GM23338 (cell line): ENCODE measurements around the gene SLC43A2. TPM values are rescaled to one million over a fixed set of nuclear protein-coding genes. Genes with fewer than 3 reads are reported as not detected.

Experiments used
- ATAC-seq: fragments of 200-7000 bp; cut with Tn5 transposase; 3 replicates; pipeline ENCODE4 v1.9.1; 2020
- DNase-seq: peaks from one replicate; pipeline ENCODE4 v3.0.0-alpha.2; 2015; ENCODE audit warnings: low spot score
- H2AFZ ChIP-seq: fragments of 200-600 bp; sonication (generic); 2 replicates; pipeline ENCODE4 v1.8.0; 2016; ENCODE audit warnings: antibody characterized with exemption, mild to moderate bottlenecking, moderate library complexity
- H3F3A ChIP-seq: fragments of 200-600 bp; sonication (generic); replicated peaks from 2 replicates; pipeline ENCODE4 v1.8.0; 2017; ENCODE audit warnings: antibody characterized with exemption, mixed run types, low read depth
- H3K27ac ChIP-seq: fragments of 200-600 bp; sonication (generic); 2 replicates; pipeline ENCODE4 v1.6.1; 2016; ENCODE audit warnings: low read depth
- H3K27me3 ChIP-seq: fragments of 200-600 bp; sonication (generic); 2 replicates; pipeline ENCODE4 v1.8.0; 2016; ENCODE audit warnings: mild to moderate bottlenecking, mixed run types, moderate library complexity; ENCODE audit not compliant: insufficient read depth
- H3K36me3 ChIP-seq: fragments of 200-600 bp; sonication (generic); 2 replicates; pipeline ENCODE4 v1.8.0; 2016; ENCODE audit warnings: mild to moderate bottlenecking; ENCODE audit not compliant: insufficient read depth
- H3K4me1 ChIP-seq: fragments of 200-600 bp; sonication (generic); 2 replicates; pipeline ENCODE4 v1.8.0; 2016; ENCODE audit warnings: mild to moderate bottlenecking, moderate library complexity; ENCODE audit not compliant: insufficient read depth
- H3K4me2 ChIP-seq: fragments of 200-600 bp; sonication (generic); 2 replicates; pipeline ENCODE4 v1.7.1; 2017; ENCODE audit warnings: mixed run types
- H3K4me3 ChIP-seq: fragments of 200-600 bp; sonication (generic); 2 replicates; pipeline ENCODE4 v1.6.1; 2016; ENCODE audit warnings: mixed run types
- H3K79me2 ChIP-seq: fragments of 200-600 bp; sonication (generic); replicated peaks from 2 replicates; pipeline ENCODE4 v1.8.0; 2017; ENCODE audit warnings: mild to moderate bottlenecking; ENCODE audit not compliant: insufficient read depth
- H3K9me2 ChIP-seq: fragments of 200-600 bp; sonication (generic); 2 replicates; pipeline ENCODE4 v1.8.0; 2017; ENCODE audit not compliant: insufficient read depth
- H4K20me1 ChIP-seq: fragments of 200-600 bp; sonication (generic); replicated peaks from 2 replicates; pipeline ENCODE4 v1.8.0; 2017; ENCODE audit warnings: mild to moderate bottlenecking; ENCODE audit not compliant: insufficient read depth
- H3K27ac Mint-ChIP-seq: 2 replicates; pipeline ENCODE4 v1.8.0; 2020; ENCODE audit warnings: inconsistent platforms, mild to moderate bottlenecking, moderate library complexity, mixed read lengths
- H3K27me3 Mint-ChIP-seq: 3 replicates; pipeline ENCODE4 v1.8.0; 2022; ENCODE audit warnings: low read depth, mild to moderate bottlenecking, moderate library complexity, mixed read lengths, inconsistent platforms; ENCODE audit not compliant: insufficient read depth, poor library complexity
- H3K36me3 Mint-ChIP-seq: 3 replicates; pipeline ENCODE4 v1.8.0; 2021; ENCODE audit warnings: low read depth, mild to moderate bottlenecking, inconsistent platforms, moderate library complexity, mixed read lengths
- H3K4me1 Mint-ChIP-seq: 3 replicates; pipeline ENCODE4 v1.8.0; 2020; ENCODE audit warnings: mild to moderate bottlenecking, inconsistent platforms, mixed read lengths
- H3K4me3 Mint-ChIP-seq: 3 replicates; pipeline ENCODE4 v1.8.0; 2021; ENCODE audit warnings: moderate library complexity, mild to moderate bottlenecking, inconsistent platforms, mixed read lengths
- H3K9me3 Mint-ChIP-seq: 3 replicates; pipeline ENCODE4 v1.8.0; 2020; ENCODE audit warnings: moderate library complexity, mild to moderate bottlenecking, inconsistent platforms, mixed read lengths
- CREB1 ChIP-seq: fragments of 250-450 bp; sonication (Bioruptor Pico); IDR thresholded peaks from 2 replicates; pipeline ENCODE4 v1.5.0; 2020; ENCODE audit warnings: low read depth, mild to moderate bottlenecking, moderate library complexity
- EZH2 ChIP-seq: fragments of 200-600 bp; sonication (generic); IDR thresholded peaks from one replicate; pipeline ENCODE4 v1.8.0; 2017; ENCODE audit warnings: antibody characterized with exemption, mild to moderate bottlenecking, low read depth; ENCODE audit not compliant: unreplicated experiment
- EZH2phosphoT487 ChIP-seq: fragments of 200-600 bp; sonication (generic); IDR thresholded peaks from one replicate; pipeline ENCODE4 v1.8.1; 2018; ENCODE audit warnings: antibody characterized with exemption; ENCODE audit not compliant: unreplicated experiment
- JUNB ChIP-seq: IDR thresholded peaks from one replicate; pipeline ENCODE4 v1.6.1; 2016; ENCODE audit warnings: antibody characterized with exemption; ENCODE audit not compliant: unreplicated experiment
- NANOG ChIP-seq: IDR thresholded peaks from 2 replicates; pipeline ENCODE4 v1.6.1; 2016; ENCODE audit warnings: antibody characterized with exemption, borderline replicate concordance
- POLR2AphosphoS5 ChIP-seq: IDR thresholded peaks from 2 replicates; pipeline ENCODE4 v1.6.1; 2016; ENCODE audit warnings: antibody characterized with exemption, low read depth
- STAT1 ChIP-seq: IDR thresholded peaks from one replicate; pipeline ENCODE4 v1.6.1; 2016; ENCODE audit warnings: antibody characterized with exemption; ENCODE audit not compliant: unreplicated experiment
- ZNF114 ChIP-seq: fragments of 250-450 bp; sonication (Bioruptor Pico); IDR thresholded peaks from 2 replicates; pipeline ENCODE4 v1.5.0; 2020; ENCODE audit warnings: mild to moderate bottlenecking, moderate library complexity
- ZNF331 ChIP-seq: fragments of 250-450 bp; sonication (Bioruptor Pico); IDR thresholded peaks from 2 replicates; pipeline ENCODE4 v1.5.0; 2020; ENCODE audit warnings: low read depth, mild to moderate bottlenecking, moderate library complexity
- polyA plus RNA-seq: library from polyadenylated mRNA; unstranded; fragments of >200 nt; fragmentation: Nextera tagmentation; extraction: Ambion mirVana; gene quantifications from 2 replicates; pipeline ENCODE4 v1.2.1, GENCODE V29; 2016
- total RNA-seq: library from RNA; depleted of rRNA; stranded (reverse); fragments of >200 nt; shearing (Covaris generic); gene quantifications from 2 replicates; pipeline ENCODE4 v1.2.3, GENCODE V29; 2014
- TF ChIP-seq, protein P1 (sequence below), 2 experiments: fragments of 200-600 bp in 1 of 2; sonication (generic) in 1 of 2; conservative IDR thresholded peaks; 2 replicates each; pipeline versions ENCODE4 v1.5.1 to v1.6.1; 2016 to 2017; ENCODE audit warnings: antibody characterized with exemption in 2 of 2, low read depth in 2 of 2, mild to moderate bottlenecking in 2 of 2, moderate library complexity in 1 of 2
- TF ChIP-seq, protein P2 (sequence below): fragments of 250-450 bp; sonication (Bioruptor Pico); IDR thresholded peaks from 2 replicates; pipeline ENCODE4 v1.5.0; 2020; ENCODE audit warnings: mild to moderate bottlenecking, moderate library complexity
- TF ChIP-seq, protein P3 (sequence below): IDR thresholded peaks from 2 replicates; pipeline ENCODE4 v1.6.1; 2016; ENCODE audit warnings: antibody characterized with exemption
- TF ChIP-seq, protein P4 (sequence below): IDR thresholded peaks from one replicate; pipeline ENCODE4 v1.6.1; 2018; ENCODE audit warnings: antibody characterized with exemption; ENCODE audit not compliant: unreplicated experiment

The SLC43A2 gene
- total and polyA plus RNA-seq, 2 experiments from 2014 or later, result 2.2 to 9.8 TPM

DNA sequence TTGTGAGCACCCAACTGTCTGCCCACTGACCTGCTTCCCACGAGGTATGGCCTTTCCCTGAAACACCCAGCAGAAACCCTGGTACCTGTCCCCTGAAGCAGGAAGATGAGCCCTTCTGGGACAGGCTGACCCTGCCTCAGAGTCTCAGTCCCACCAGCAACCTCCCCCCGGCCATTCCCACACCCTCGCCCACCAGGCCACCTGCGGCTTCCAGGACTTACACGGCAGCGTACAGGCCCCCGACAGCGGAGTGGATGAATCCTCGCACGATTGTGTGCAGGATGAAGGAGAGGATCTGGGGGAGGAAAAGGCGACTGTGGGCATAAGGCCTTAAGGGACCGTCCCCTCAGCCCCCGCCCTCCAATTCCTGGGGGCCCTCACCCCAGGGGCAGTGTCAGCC lies 50.6 kb downstream of the SLC43A2 start:
- Mint-ChIP-seq H3K27me3 (peaks cover 9% of the 10 kb centered on the region), H3K4me1 (peaks cover 22% of the 10 kb centered on the region), H3K4me3 (no peak overlapping the region), H3K27ac (no peak overlapping the region; the same call in 1 of the 2 replicates), H3K9me3 (no peaks in the 10 kb centered on the region), H3K36me3 (no peaks in the 10 kb centered on the region; the same call in 2 of the 3 replicates)
- H3K79me2 ChIP-seq, result no peaks in the 10 kb centered on the region
- peaks cover 11% of the 10 kb centered on the region; the same call in 1 of the 2 replicates for H3K4me1 ChIP-seq
- TF ChIP-seq EZH2 (no peak), STAT1 (no peak), CREB1 (CRISPR knock-in tag) (no peak), POLR2AphosphoS5 (no peak), ZNF331 (CRISPR knock-in tag) (no peak), ZNF114 (no peak), EZH2phosphoT487 (no peak), NANOG (no peak), JUNB (no peak)
- TF ChIP-seq, protein P1, sequence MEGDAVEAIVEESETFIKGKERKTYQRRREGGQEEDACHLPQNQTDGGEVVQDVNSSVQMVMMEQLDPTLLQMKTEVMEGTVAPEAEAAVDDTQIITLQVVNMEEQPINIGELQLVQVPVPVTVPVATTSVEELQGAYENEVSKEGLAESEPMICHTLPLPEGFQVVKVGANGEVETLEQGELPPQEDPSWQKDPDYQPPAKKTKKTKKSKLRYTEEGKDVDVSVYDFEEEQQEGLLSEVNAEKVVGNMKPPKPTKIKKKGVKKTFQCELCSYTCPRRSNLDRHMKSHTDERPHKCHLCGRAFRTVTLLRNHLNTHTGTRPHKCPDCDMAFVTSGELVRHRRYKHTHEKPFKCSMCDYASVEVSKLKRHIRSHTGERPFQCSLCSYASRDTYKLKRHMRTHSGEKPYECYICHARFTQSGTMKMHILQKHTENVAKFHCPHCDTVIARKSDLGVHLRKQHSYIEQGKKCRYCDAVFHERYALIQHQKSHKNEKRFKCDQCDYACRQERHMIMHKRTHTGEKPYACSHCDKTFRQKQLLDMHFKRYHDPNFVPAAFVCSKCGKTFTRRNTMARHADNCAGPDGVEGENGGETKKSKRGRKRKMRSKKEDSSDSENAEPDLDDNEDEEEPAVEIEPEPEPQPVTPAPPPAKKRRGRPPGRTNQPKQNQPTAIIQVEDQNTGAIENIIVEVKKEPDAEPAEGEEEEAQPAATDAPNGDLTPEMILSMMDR (conservative IDR thresholded peaks at IDR 0.05; ENCODE audit: low read depth in 2 of 2), result no peak
- TF ChIP-seq, protein P2, sequence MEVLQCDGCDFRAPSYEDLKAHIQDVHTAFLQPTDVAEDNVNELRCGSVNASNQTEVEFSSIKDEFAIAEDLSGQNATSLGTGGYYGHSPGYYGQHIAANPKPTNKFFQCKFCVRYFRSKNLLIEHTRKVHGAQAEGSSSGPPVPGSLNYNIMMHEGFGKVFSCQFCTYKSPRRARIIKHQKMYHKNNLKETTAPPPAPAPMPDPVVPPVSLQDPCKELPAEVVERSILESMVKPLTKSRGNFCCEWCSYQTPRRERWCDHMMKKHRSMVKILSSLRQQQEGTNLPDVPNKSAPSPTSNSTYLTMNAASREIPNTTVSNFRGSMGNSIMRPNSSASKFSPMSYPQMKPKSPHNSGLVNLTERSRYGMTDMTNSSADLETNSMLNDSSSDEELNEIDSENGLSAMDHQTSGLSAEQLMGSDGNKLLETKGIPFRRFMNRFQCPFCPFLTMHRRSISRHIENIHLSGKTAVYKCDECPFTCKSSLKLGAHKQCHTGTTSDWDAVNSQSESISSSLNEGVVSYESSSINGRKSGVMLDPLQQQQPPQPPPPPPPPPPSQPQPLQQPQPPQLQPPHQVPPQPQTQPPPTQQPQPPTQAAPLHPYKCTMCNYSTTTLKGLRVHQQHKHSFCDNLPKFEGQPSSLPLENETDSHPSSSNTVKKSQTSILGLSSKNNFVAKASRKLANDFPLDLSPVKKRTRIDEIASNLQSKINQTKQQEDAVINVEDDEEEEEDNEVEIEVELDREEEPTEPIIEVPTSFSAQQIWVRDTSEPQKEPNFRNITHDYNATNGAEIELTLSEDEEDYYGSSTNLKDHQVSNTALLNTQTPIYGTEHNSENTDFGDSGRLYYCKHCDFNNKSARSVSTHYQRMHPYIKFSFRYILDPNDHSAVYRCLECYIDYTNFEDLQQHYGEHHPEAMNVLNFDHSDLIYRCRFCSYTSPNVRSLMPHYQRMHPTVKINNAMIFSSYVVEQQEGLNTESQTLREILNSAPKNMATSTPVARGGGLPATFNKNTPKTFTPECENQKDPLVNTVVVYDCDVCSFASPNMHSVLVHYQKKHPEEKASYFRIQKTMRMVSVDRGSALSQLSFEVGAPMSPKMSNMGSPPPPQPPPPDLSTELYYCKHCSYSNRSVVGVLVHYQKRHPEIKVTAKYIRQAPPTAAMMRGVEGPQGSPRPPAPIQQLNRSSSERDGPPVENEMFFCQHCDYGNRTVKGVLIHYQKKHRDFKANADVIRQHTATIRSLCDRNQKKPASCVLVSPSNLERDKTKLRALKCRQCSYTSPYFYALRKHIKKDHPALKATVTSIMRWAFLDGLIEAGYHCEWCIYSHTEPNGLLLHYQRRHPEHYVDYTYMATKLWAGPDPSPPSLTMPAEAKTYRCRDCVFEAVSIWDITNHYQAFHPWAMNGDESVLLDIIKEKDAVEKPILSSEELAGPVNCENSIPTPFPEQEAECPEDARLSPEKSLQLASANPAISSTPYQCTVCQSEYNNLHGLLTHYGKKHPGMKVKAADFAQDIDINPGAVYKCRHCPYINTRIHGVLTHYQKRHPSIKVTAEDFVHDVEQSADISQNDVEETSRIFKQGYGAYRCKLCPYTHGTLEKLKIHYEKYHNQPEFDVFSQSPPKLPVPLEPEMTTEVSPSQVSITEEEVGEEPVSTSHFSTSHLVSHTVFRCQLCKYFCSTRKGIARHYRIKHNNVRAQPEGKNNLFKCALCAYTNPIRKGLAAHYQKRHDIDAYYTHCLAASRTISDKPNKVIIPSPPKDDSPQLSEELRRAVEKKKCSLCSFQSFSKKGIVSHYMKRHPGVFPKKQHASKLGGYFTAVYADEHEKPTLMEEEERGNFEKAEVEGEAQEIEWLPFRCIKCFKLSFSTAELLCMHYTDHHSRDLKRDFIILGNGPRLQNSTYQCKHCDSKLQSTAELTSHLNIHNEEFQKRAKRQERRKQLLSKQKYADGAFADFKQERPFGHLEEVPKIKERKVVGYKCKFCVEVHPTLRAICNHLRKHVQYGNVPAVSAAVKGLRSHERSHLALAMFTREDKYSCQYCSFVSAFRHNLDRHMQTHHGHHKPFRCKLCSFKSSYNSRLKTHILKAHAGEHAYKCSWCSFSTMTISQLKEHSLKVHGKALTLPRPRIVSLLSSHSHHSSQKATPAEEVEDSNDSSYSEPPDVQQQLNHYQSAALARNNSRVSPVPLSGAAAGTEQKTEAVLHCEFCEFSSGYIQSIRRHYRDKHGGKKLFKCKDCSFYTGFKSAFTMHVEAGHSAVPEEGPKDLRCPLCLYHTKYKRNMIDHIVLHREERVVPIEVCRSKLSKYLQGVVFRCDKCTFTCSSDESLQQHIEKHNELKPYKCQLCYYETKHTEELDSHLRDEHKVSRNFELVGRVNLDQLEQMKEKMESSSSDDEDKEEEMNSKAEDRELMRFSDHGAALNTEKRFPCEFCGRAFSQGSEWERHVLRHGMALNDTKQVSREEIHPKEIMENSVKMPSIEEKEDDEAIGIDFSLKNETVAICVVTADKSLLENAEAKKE (CRISPR knock-in tag), result no peak
- TF ChIP-seq, protein P3, sequence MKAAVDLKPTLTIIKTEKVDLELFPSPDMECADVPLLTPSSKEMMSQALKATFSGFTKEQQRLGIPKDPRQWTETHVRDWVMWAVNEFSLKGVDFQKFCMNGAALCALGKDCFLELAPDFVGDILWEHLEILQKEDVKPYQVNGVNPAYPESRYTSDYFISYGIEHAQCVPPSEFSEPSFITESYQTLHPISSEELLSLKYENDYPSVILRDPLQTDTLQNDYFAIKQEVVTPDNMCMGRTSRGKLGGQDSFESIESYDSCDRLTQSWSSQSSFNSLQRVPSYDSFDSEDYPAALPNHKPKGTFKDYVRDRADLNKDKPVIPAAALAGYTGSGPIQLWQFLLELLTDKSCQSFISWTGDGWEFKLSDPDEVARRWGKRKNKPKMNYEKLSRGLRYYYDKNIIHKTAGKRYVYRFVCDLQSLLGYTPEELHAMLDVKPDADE, result no peak
- TF ChIP-seq, protein P4, sequence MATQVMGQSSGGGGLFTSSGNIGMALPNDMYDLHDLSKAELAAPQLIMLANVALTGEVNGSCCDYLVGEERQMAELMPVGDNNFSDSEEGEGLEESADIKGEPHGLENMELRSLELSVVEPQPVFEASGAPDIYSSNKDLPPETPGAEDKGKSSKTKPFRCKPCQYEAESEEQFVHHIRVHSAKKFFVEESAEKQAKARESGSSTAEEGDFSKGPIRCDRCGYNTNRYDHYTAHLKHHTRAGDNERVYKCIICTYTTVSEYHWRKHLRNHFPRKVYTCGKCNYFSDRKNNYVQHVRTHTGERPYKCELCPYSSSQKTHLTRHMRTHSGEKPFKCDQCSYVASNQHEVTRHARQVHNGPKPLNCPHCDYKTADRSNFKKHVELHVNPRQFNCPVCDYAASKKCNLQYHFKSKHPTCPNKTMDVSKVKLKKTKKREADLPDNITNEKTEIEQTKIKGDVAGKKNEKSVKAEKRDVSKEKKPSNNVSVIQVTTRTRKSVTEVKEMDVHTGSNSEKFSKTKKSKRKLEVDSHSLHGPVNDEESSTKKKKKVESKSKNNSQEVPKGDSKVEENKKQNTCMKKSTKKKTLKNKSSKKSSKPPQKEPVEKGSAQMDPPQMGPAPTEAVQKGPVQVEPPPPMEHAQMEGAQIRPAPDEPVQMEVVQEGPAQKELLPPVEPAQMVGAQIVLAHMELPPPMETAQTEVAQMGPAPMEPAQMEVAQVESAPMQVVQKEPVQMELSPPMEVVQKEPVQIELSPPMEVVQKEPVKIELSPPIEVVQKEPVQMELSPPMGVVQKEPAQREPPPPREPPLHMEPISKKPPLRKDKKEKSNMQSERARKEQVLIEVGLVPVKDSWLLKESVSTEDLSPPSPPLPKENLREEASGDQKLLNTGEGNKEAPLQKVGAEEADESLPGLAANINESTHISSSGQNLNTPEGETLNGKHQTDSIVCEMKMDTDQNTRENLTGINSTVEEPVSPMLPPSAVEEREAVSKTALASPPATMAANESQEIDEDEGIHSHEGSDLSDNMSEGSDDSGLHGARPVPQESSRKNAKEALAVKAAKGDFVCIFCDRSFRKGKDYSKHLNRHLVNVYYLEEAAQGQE, result no peak
- H3K27ac ChIP-seq, result no peak overlapping the region
- no peak for DNase-seq
- H4K20me1 ChIP-seq, result no peaks in the 10 kb centered on the region
- H3K36me3 ChIP-seq, result no peaks in the 10 kb centered on the region
- no peak overlapping the region for H3K4me2 ChIP-seq
- no peaks in the 10 kb centered on the region for H3K9me2 ChIP-seq
- H3K27me3 ChIP-seq, result no peaks in the 10 kb centered on the region
- ATAC-seq, result no peak
- H3F3A ChIP-seq, result no peaks in the 10 kb centered on the region
- no peak overlapping the region for H3K4me3 ChIP-seq
- no peak overlapping the region for H2AFZ ChIP-seq
